HCT116 (cell line): ENCODE results near the gene GPS1.

Source experiments
- CTCF ChIP-seq, 3 experiments: fragments of 200-600 bp in 1 of 3; sonication (generic) in 1 of 3; IDR thresholded peaks in 2 of 3; conservative IDR thresholded peaks in 1 of 3; 2 replicates each; pipeline ENCODE4 v1.5.1; 2012 to 2017; ENCODE audit warnings: low read depth in 2 of 3, low read length in 2 of 3, antibody characterized with exemption in 1 of 3, borderline replicate concordance in 1 of 3, control low read depth in 1 of 3, mild to moderate bottlenecking in 1 of 3, mixed read lengths in 1 of 3, mixed run types in 1 of 3, moderate library complexity in 1 of 3; ENCODE audit not compliant: insufficient read depth in 1 of 3
- EGR1 ChIP-seq: IDR thresholded peaks from 2 replicates; pipeline ENCODE4 v1.6.1; 2012; ENCODE audit warnings: low read depth
- ELF1 ChIP-seq: IDR thresholded peaks from 2 replicates; pipeline ENCODE4 v1.6.1; 2012; ENCODE audit warnings: low read depth, borderline replicate concordance
- EZH2 ChIP-seq: fragments of 200-600 bp; sonication (generic); IDR thresholded peaks from 2 replicates; pipeline ENCODE4 v1.6.1; 2017; ENCODE audit warnings: antibody characterized with exemption, mixed run types
- EZH2phosphoT487 ChIP-seq: fragments of 200-600 bp; IDR thresholded peaks from 2 replicates; pipeline ENCODE4 v1.6.1; 2018; ENCODE audit warnings: antibody characterized with exemption, borderline replicate concordance
- FOSL1 ChIP-seq: IDR thresholded peaks from 2 replicates; pipeline ENCODE4 v1.6.1; 2012; ENCODE audit warnings: low read depth
- MAX ChIP-seq: IDR thresholded peaks from 2 replicates; pipeline ENCODE4 v1.6.1; 2012
- POLR2A ChIP-seq: IDR thresholded peaks from 2 replicates; pipeline ENCODE4 v1.7.0; 2011; ENCODE audit warnings: borderline replicate concordance; ENCODE audit not compliant: insufficient read depth, insufficient read length; ENCODE audit errors: extremely low read depth
- POLR2AphosphoS5 ChIP-seq: IDR thresholded peaks from 2 replicates; pipeline ENCODE4 v1.6.1; 2011; ENCODE audit warnings: mild to moderate bottlenecking, low read depth, low read length, moderate library complexity
- SRF ChIP-seq: IDR thresholded peaks from 2 replicates; pipeline ENCODE4 v1.6.1; 2012; ENCODE audit warnings: low read depth
- YY1 ChIP-seq: IDR thresholded peaks from 2 replicates; pipeline ENCODE4 v1.6.1; 2011; ENCODE audit warnings: low read length, low read depth, moderate library complexity, mild to moderate bottlenecking; ENCODE audit not compliant: insufficient replicate concordance; ENCODE audit errors: extremely low read depth

GRCh38 chr17:82047379-82047778, 4.3 kb upstream of the GPS1 start:
- TF ChIP-seq EZH2phosphoT487 (no peak), POLR2A (no peak), EZH2 (no peak), EGR1 (no peak), CTCF (IDR thresholded peaks at IDR 0.05 in 2 of 3, conservative IDR thresholded peaks at IDR 0.05 in 1 of 3; ENCODE audit: borderline replicate concordance in 1 of 3, insufficient read depth in 1 of 3, low read depth in 2 of 3, low read length in 2 of 3) (no peak), FOSL1 (no peak), ELF1 (no peak), YY1 (no peak), SRF (no peak), MAX (no peak), POLR2AphosphoS5 (no peak)
